ENCODE measurements around the gene UNK.

GRCh38 chr17:75762513-75763268 is 21.9 kb upstream of the UNK start:
- TF ChIP-seq, protein P1, sequence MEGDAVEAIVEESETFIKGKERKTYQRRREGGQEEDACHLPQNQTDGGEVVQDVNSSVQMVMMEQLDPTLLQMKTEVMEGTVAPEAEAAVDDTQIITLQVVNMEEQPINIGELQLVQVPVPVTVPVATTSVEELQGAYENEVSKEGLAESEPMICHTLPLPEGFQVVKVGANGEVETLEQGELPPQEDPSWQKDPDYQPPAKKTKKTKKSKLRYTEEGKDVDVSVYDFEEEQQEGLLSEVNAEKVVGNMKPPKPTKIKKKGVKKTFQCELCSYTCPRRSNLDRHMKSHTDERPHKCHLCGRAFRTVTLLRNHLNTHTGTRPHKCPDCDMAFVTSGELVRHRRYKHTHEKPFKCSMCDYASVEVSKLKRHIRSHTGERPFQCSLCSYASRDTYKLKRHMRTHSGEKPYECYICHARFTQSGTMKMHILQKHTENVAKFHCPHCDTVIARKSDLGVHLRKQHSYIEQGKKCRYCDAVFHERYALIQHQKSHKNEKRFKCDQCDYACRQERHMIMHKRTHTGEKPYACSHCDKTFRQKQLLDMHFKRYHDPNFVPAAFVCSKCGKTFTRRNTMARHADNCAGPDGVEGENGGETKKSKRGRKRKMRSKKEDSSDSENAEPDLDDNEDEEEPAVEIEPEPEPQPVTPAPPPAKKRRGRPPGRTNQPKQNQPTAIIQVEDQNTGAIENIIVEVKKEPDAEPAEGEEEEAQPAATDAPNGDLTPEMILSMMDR (IDR thresholded peaks at IDR 0.05; ENCODE audit: low read depth, low read length, poor library complexity, severe bottlenecking) = no peak
- TF ChIP-seq EZH2phosphoT487 (IDR thresholded peaks at IDR 0.05; ENCODE audit: borderline replicate concordance, low read length) = no peak

All from DOHH2 (cell line).